GM21825 (cell line): ENCODE data around the gene DPP7.
"Not testable (repeated sequence)": the region's sequence is repeated elsewhere in the genome, so short reads cannot be mapped to it uniquely, and the experiment has no call there.

Experiments used
- ATAC-seq: cut with Tn5 transposase; IDR thresholded peaks from one replicate; pipeline ENCODE4 v1.9.1; 2021; ENCODE audit warnings: mild to moderate bottlenecking, moderate library complexity; ENCODE audit not compliant: unreplicated experiment

DPP7 gene

DNA sequence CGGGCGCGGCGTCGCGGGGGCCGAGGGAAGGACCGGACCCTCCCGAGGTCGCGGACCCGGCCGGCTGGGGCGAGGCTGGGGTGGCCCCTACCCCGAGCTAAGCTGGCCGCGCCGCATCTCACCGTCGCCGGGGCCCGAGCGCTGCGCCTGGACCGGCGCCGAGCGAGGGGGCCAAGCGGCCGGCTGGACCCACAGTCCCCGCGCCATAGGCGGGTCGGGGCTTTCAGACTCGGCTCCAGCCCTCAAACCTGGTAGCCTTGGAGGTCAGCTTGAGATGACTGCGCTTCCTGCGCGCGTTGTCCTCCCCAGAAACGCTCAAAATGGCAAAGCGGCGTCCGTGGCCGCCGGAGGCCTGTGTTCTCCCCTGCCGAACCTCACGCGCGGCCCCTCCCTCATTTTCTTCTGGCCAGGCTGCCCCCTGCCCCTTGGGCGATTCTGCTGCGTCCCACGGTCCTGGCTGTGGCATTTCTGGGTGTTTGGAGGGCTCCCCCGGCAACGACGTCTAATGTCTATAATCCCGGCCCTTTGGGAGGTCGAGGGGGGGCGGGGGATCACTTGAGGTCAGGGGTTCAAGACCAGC lies 15.7 kb upstream of the DPP7 start:
- peak; percentile 8 for ATAC-seq

DNA sequence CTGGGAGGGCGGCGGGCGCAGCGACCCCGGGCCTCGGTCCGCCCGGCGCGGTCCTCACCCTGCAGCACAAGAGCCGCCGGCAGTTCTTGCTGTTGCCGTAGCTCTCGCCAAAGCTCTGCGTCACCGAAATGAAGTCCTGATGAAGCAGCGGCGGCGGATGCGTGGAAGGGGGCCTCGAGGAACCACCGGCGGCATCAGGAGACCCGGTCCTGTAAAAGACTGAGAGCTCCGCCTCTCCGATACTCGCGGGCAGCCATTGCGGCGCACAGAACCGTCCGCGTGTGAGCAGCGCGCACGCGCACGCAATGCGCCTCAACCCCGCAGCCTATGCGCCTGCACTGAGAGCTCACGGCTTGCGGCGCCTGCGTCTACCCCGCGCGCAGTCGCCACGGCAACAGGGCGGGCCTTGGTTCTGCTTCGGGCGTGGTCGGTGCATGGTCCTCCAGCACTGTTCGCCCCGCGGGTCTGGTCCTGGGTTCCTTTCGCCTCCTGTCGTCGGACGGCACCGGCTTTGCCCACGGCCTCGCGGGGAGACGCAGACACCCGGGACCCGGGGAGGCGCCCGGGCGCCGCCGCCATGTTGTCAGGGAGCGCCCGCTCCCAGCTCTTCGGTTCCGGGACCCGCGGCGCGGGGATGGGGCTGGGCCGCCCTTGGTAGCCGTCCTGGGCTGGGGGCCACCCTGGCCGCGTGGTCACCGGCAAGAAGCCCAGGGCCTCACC lies 15.1 kb upstream of the DPP7 start:
- ATAC-seq, result peak; percentile 67

GRCh38 chr9:137128862-137129455 lies 14.4 kb upstream of the DPP7 start:
- ATAC-seq, result peak; percentile 6

DNA sequence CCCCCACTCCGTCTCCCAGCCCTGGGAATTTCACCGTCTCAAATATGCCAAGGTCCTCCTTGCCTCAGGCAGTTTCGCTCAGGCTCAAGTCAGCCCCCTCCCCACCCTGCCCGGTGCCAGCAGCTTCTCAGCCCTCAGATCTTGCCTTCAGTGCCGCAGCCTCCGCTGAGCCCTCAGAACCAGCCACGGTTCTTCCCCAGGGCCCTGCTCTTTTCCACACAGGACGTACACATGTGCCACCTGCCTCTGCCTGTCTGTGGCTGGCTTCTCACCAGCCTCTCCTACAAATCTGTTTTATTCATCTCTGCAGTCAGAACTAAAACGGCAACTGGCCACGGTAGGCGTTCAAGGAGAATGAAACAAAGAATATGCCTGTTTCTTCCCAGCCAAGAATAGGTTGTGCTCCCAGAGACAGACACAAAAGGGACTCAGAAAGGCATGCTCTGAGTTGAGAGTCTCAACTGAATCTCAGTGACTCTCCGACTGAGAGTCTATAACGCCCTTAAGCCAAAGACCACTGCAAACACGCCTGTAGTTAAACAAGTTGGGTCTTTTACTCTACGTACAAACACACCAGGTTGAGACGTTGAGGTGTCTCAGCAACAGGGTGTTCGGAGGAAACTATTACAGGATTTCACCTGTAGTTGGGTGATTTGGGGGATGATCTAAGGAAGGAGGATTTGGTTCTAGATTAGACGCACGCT lies 13.8 kb upstream of the DPP7 start:
- ATAC-seq, result no peak

GRCh38 chr9:137127301-137128157 lies 13.0 kb upstream of the DPP7 start:
- no peak for ATAC-seq

- no peak for ATAC-seq
Measured at GRCh38 chr9:137126786-137127185, 12.3 kb upstream of the DPP7 start.

GRCh38 chr9:137123952-137124462 lies 9.5 kb upstream of the DPP7 start:
- ATAC-seq, result not testable (repeated sequence)

DNA sequence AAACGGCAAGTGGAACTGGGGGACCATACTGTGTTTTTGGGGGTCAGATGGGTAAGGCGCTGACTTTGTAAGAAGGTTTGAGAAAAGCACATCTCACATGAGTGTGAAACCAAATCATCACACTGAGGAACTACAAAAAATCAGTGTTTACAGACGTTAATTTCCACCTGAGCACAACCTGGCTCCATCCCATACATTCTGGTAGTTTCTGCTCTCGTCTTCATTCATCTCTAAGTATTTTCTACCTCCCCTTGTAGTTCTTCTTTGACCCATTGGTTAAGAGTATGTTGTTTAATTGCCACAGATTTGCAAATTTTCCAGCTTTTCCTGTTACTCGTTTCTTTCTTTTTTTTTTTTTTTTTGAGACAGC lies 8.9 kb upstream of the DPP7 start:
- no peak for ATAC-seq

GRCh38 chr9:137122796-137123467 lies 8.4 kb upstream of the DPP7 start:
- ATAC-seq, result not testable (repeated sequence)

GRCh38 chr9:137121927-137122795 lies 7.6 kb upstream of the DPP7 start:
- not testable (repeated sequence) for ATAC-seq

GRCh38 chr9:137118092-137118603 lies 3.6 kb upstream of the DPP7 start:
- ATAC-seq, result not testable (repeated sequence)

DNA sequence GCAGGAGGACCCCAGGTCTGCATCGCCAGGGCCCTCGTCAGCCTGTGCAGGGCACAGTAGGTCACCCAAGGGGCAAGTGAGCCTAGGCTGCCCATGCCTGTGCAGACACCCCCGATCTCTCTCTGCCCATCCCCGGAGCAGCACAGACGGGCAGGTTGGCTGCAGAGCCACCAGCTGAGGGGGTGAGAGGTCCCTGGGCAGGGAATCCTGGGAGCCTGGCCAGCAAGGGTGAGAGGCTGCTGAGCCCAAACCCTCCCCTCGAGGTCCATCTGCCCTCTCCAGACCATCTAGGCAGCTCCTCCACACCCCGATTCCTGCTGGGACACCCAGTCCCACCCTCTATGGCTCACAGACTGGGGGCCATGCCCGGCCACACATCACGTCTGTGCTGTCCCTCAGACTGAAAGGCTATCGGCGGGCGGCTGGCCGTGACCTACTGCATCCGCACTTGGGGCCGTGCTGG lies 2.8 kb upstream of the DPP7 start:
- ATAC-seq, result no peak

GRCh38 chr9:137116728-137117127 lies 2.2 kb upstream of the DPP7 start:
- no peak for ATAC-seq

DNA sequence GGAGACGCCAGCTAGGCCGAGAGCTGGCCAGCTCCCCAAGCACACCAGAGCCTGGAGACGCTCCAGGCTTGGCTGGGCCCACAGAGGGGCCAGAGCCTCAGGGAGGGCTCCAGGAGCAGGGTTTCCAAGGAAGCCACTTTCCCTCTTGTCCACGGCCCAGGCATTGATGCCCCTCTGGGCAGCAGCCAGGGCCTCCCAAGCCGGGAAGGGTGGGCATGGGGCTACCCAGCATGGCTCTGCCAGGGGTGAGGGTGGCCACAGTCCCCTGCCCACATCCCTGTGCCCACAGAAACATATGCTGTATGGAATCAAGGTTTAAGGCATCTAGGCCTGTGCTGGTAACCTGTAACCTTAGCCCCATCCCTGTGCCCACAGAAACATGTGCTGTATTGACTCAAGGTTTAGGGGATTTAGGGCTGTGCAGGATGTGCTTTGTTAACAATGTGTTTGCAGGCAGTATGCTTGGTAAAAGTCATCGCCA lies 1.5 kb upstream of the DPP7 start:
- ATAC-seq, result no peak

DNA sequence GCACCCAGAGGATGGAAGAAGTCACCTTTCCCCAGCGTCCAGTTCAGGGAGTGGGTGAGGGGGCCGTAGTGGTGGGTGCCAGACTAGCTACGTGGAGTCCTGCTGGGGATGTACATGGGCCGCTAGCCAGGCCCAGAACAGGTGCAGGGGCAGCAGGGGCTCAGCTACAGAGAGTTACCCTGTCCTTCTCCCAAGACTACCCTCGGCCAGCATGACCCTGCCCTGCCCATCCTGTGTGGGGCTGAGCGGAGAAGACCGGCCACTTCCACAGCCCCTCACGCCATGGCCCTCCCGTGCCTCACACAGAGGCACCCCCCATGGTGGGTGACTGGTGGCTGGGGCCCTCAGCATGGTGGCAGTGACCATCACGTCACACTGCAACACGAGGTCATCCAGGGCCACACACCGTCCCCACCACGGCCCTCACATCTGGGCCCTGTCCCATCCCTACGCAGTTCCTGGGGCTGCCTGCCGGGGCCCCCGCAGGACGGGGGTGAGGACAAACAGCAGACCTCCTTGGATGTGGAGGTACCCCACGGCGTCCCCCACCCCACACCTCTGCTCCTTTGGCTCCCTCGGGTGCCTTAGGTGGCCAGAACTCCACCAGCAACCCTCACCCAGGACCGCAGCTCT lies 977 bp upstream of the DPP7 start:
- no peak for ATAC-seq

DNA sequence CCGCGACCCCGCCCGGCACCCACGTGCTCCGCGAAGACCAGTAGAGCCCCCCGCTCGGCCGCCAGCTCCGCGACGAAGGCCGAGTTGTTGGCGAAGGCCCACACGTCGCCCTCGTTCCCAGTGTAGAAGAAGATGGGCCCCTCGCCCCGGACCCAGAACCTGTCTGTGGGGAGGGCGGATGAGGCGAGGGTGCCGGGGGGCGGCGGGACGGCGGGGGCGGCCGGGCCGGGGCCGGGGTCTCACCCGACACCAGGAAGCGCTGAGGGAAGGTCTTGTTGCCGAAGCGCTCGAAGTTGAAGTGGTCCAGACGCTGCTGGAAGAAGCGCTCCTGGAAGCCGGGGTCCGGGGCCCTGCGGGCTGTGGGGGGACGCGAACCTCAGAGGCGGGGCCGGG lies 317 bp downstream of the DPP7 start:
- no peak for ATAC-seq

GRCh38 chr9:137113385-137114159 lies 961 bp downstream of the DPP7 start:
- ATAC-seq, result no peak
